AG04450 (cell line): ENCODE results near the gene ABCA3. TPM values are rescaled to one million over a fixed set of nuclear protein-coding genes. Genes with fewer than 3 reads are reported as not detected.

Experiments used
- CTCF ChIA-PET: fragments of 300-600, 350-600 bp; formaldehyde crosslinking; extraction: SDS; loops from one replicate; lab custom pipeline; 2022; ENCODE audit warnings: antibody characterized with exemption, inconsistent platforms; lab: Charles Lee
- POLR2A ChIA-PET: fragments of 350-600 bp; formaldehyde crosslinking; extraction: SDS; loops from one replicate; lab custom pipeline; 2021; ENCODE audit warnings: antibody characterized with exemption, inconsistent platforms; lab: Yijun Ruan, JAX
- DNase-seq: peaks from one replicate; pipeline ENCODE4 v3.0.0-alpha.2; 2011; ENCODE audit warnings: low read depth, low spot score
- H3K27ac ChIP-seq: one replicate; pipeline ENCODE4 v1.5.1; 2012; ENCODE audit warnings: low read depth, low read length, control low read depth
- H3K27me3 ChIP-seq: one replicate; pipeline ENCODE4 v1.6.0; 2012; ENCODE audit warnings: low read length; ENCODE audit not compliant: control insufficient read depth, insufficient read depth
- H3K4me3 ChIP-seq: 2 replicates; pipeline ENCODE4 v1.5.1; 2011; ENCODE audit warnings: mild to moderate bottlenecking, low read depth, low read length, control low read depth
- H3K9me3 ChIP-seq: 2 replicates; pipeline ENCODE4 v1.5.1; 2012; ENCODE audit warnings: low read length; ENCODE audit not compliant: control insufficient read depth, insufficient read depth
- CTCF ChIP-seq: IDR thresholded peaks from 2 replicates; pipeline ENCODE4 v1.5.1; 2011; ENCODE audit warnings: low read depth, low read length, control low read depth, inconsistent platforms
- polyA plus RNA-seq: library from polyadenylated mRNA; depleted of rRNA; stranded (reverse); fragments of >200 nt; gene quantifications from 2 replicates; pipeline ENCODE4 v1.2.3, GENCODE V29; 2011; rRNA removed
- small RNA-seq: library from RNA; depleted of rRNA; stranded (forward); fragments of <200 nt; gene quantifications from one replicate; pipeline ENCODE3, GENCODE V24; 2012; ENCODE audit warnings: low read depth; ENCODE audit not compliant: insufficient read length

Gene ABCA3
- polyA plus RNA-seq, 1 experiment, result 0.06 TPM

- ChIA-PET CTCF (no interaction called here), POLR2A (no interaction called here)
- Histone ChIP-seq H3K4me3 (no peak overlapping the region), H3K27me3 (no peaks in the 10 kb centered on the region), H3K27ac (no peak overlapping the region), H3K9me3 (no peaks in the 10 kb centered on the region; the same call in 1 of the 2 replicates)
- no peak for DNase-seq
- no peak for TF ChIP-seq CTCF
Measured at GRCh38 chr16:2226245-2226793, 114.2 kb downstream of the ABCA3 start.

Small RNA genes lying within 50 kb of the gene (small RNA-seq; reads per million reads assigned to genes)
- gene MIR3677 (1.3 reads per million), gene MIR4717 (not detected)

Other genes with a start within 250 kb of the ABCA3 start
- 16.1 and 21.7 TPM in 2 replicates for gene PKD1, start 204.8 kb downstream of the ABCA3 start, polyA plus RNA-seq
- gene RAB26, start 192.1 kb downstream of the ABCA3 start, polyA plus RNA-seq, result 3.6 and 5.2 TPM in 2 replicates
- 35.2 and 49.3 TPM in 2 replicates for gene TRAF7, start 184.9 kb downstream of the ABCA3 start, polyA plus RNA-seq
- 0.01 and 0.02 TPM in 2 replicates for gene CASKIN1, start 144.1 kb downstream of the ABCA3 start, polyA plus RNA-seq
- 41.1 and 55.1 TPM in 2 replicates for gene MLST8, start 135.3 kb downstream of the ABCA3 start, polyA plus RNA-seq
- 0.26 and 0.37 TPM in 2 replicates for gene BRICD5, start 129.9 kb downstream of the ABCA3 start, polyA plus RNA-seq
- 3.6 and 4.8 TPM in 2 replicates for gene PGP, start 125.9 kb downstream of the ABCA3 start, polyA plus RNA-seq
- 8.5 and 11.2 TPM in 2 replicates for gene E4F1, start 117.1 kb downstream of the ABCA3 start, polyA plus RNA-seq
- gene DNASE1L2, start 104.3 kb downstream of the ABCA3 start, polyA plus RNA-seq, result 0.14 and 0.19 TPM in 2 replicates
- gene ECI1, start 89.1 kb downstream of the ABCA3 start, polyA plus RNA-seq, result 24.9 and 32.4 TPM in 2 replicates
- gene RNPS1, start 72.6 kb downstream of the ABCA3 start, polyA plus RNA-seq, result 95.3 and 99.9 TPM in 2 replicates
- 2.3 and 2.5 TPM in 2 replicates for gene CCNF, start 88.7 kb upstream of the ABCA3 start, polyA plus RNA-seq
- 1.8 TPM in 2 replicates for gene TEDC2, start 119.4 kb upstream of the ABCA3 start, polyA plus RNA-seq
- 0.31 and 0.38 TPM in 2 replicates for gene NTN3, start 130.6 kb upstream of the ABCA3 start, polyA plus RNA-seq
- gene TBC1D24, start 134.4 kb upstream of the ABCA3 start, polyA plus RNA-seq, result 6.0 and 6.4 TPM in 2 replicates
- gene ATP6V0C, start 173.2 kb upstream of the ABCA3 start, polyA plus RNA-seq, result 11.0 and 19.9 TPM in 2 replicates
- gene AMDHD2, start 179.6 kb upstream of the ABCA3 start, polyA plus RNA-seq, result 7.7 and 11.9 TPM in 2 replicates
- not detected in 2 replicates for gene CEMP1, start 190.7 kb upstream of the ABCA3 start, polyA plus RNA-seq
- gene PDPK1, start 197.3 kb upstream of the ABCA3 start, polyA plus RNA-seq, result 27.7 and 32.4 TPM in 2 replicates